Measurements from ENCODE around the gene ZNF469. TPM values are rescaled to one million over a fixed set of nuclear protein-coding genes. Genes with fewer than 3 reads are reported as not detected.

The ZNF469 gene
- polyA plus RNA-seq, 3 donors, result 0.02 to 0.16 (median 0.10) TPM

DNA sequence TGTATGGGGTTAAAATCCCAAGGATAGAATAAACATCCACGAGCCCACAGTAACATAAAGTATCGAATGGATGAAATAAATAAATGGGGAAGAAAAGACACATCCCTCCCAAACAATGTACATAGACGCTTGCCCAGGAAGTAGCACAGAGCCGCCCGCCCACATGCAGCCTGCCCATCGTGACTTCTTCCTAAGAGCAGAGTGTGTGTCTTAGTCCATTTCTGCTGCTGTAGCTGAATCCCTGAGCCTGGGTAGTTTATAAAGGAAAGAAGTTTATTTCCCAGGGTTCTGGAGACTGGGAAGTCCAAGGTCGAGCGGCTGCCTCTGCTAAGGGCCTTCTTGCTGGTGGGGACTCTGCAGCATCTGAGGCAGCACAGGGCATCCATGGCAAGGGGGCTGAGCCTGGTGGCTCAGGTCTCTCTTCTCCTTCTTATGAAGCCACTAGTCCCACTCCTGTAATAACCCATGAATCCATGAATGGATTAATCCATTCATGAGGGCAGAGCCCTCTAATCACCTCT is 39.4 kb upstream of the ZNF469 start:
- no peaks in the 10 kb centered on the region for H3K27me3 ChIP-seq (ENCODE audit: control insufficient read depth in 2 of 2, insufficient read depth in 2 of 2, low read length in 2 of 2)
- no peaks in the 10 kb centered on the region for H3K4me1 ChIP-seq (ENCODE audit: control insufficient read depth in 1 of 2, insufficient read depth in 2 of 2, low read length in 2 of 2)
- no peak overlapping the region for H3K4me3 ChIP-seq (replicated peaks in 1 of 3; ENCODE audit: low read depth in 2 of 3, low read length in 3 of 3)
- no peaks in the 10 kb centered on the region for H4K20me1 ChIP-seq (ENCODE audit: insufficient read depth, low read length)
- no peak overlapping the region for H3K4me2 ChIP-seq (replicated peaks; ENCODE audit: extremely low read depth, low read length, poor library complexity, severe bottlenecking)
- Mint-ChIP-seq H3K27me3 (ENCODE audit: low read depth in 3 of 3) (peaks cover 0 to 7% (median 5%) of the 10 kb centered on the region in 3 donors), H3K4me1 (peaks cover 3% of the 10 kb centered on the region), H3K9me3 (peaks cover 0 to 10% (median 5%) of the 10 kb centered on the region in 7 donors), H3K36me3 (no peaks in the 10 kb centered on the region), H3K27ac (no peak overlapping the region), H3K4me3 (no peak overlapping the region)
- intact Hi-C loops (cut with micrococcal nuclease), result no loop called here
- TF ChIP-seq, protein P1, sequence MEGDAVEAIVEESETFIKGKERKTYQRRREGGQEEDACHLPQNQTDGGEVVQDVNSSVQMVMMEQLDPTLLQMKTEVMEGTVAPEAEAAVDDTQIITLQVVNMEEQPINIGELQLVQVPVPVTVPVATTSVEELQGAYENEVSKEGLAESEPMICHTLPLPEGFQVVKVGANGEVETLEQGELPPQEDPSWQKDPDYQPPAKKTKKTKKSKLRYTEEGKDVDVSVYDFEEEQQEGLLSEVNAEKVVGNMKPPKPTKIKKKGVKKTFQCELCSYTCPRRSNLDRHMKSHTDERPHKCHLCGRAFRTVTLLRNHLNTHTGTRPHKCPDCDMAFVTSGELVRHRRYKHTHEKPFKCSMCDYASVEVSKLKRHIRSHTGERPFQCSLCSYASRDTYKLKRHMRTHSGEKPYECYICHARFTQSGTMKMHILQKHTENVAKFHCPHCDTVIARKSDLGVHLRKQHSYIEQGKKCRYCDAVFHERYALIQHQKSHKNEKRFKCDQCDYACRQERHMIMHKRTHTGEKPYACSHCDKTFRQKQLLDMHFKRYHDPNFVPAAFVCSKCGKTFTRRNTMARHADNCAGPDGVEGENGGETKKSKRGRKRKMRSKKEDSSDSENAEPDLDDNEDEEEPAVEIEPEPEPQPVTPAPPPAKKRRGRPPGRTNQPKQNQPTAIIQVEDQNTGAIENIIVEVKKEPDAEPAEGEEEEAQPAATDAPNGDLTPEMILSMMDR (IDR thresholded peaks at IDR 0.05), result no peak
- no peak for DNase-seq
- no peaks in the 10 kb centered on the region for H3K36me3 ChIP-seq (replicated peaks in 1 of 2; ENCODE audit: control insufficient read depth in 1 of 2, insufficient read depth in 2 of 2, low read length in 2 of 2)
- no peak overlapping the region for H3K27ac ChIP-seq (ENCODE audit: low read depth in 1 of 2, low read length in 2 of 2)
- no peak overlapping the region for H3K9ac ChIP-seq (ENCODE audit: insufficient read depth, low read length, poor library complexity, severe bottlenecking)
- H3K79me2 ChIP-seq (ENCODE audit: insufficient read depth, low read length), result no peaks in the 10 kb centered on the region
- no peak overlapping the region for H2AFZ ChIP-seq (ENCODE audit: insufficient read depth, low read depth, low read length, poor library complexity, severe bottlenecking)
- 94% methylated on average over 3 of the region's 8 CpGs for WGBS (ENCODE audit: insufficient coverage)
- H3K9me3 ChIP-seq (replicated peaks in 1 of 2; ENCODE audit: control insufficient read depth in 1 of 2, insufficient read depth in 1 of 2, low read length in 2 of 2), result peaks cover 0 to 11% of the 10 kb centered on the region in 2 donors

DNA sequence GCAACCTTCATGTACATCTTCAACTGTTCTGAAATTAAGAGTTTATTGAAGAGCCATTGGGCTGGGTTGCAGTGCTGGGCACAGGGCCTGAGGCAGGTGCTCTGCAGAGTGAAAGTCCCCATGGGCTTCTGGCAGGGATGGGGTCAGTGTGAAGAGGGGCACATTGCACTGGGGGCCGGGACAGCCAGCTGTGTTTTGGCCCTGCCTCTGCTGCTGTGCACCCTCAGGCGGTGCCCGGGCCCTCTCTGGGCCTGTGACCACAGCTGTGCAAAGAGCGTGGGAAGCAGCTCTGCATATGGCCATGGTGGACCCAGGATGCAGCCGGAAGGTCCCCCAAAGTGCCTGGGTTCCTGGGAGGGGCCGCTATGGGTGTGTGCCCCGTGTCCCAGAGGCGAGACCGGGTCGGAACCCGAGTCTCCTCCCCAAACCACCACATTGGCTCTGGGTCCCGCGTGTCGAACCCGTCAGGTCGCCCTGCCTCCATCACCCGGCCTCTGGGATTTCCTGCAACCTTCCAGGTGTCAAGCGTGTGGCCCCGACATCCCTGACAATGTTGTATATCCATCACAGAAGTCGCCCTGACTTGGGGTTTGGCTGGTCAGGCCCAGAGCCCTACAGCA is 38.2 kb upstream of the ZNF469 start:
- Histone ChIP-seq H2AFZ (ENCODE audit: insufficient read depth, low read depth, low read length, poor library complexity, severe bottlenecking) (no peak overlapping the region), H3K36me3 (replicated peaks in 1 of 2; ENCODE audit: control insufficient read depth in 1 of 2, insufficient read depth in 2 of 2, low read length in 2 of 2) (no peaks in the 10 kb centered on the region), H3K4me1 (ENCODE audit: control insufficient read depth in 1 of 2, insufficient read depth in 2 of 2, low read length in 2 of 2) (no peaks in the 10 kb centered on the region), H3K9ac (ENCODE audit: insufficient read depth, low read length, poor library complexity, severe bottlenecking) (no peak overlapping the region), H3K9me3 (replicated peaks in 1 of 2; ENCODE audit: control insufficient read depth in 1 of 2, insufficient read depth in 1 of 2, low read length in 2 of 2) (peaks cover 0 to 11% of the 10 kb centered on the region in 2 donors), H3K79me2 (ENCODE audit: insufficient read depth, low read length) (no peaks in the 10 kb centered on the region), H3K4me2 (replicated peaks; ENCODE audit: extremely low read depth, low read length, poor library complexity, severe bottlenecking) (no peak overlapping the region), H3K27ac (ENCODE audit: low read depth in 1 of 2, low read length in 2 of 2) (no peak overlapping the region), H4K20me1 (ENCODE audit: insufficient read depth, low read length) (no peaks in the 10 kb centered on the region), H3K4me3 (replicated peaks in 1 of 3; ENCODE audit: low read depth in 2 of 3, low read length in 3 of 3) (no peak overlapping the region), H3K27me3 (ENCODE audit: control insufficient read depth in 2 of 2, insufficient read depth in 2 of 2, low read length in 2 of 2) (no peaks in the 10 kb centered on the region)
- H3K27me3 Mint-ChIP-seq (ENCODE audit: low read depth in 3 of 3), result peaks cover 0 to 7% (median 7%) of the 10 kb centered on the region in 3 donors
- peaks cover 0 to 10% (median 8%) of the 10 kb centered on the region in 7 donors for H3K9me3 Mint-ChIP-seq
- DNase-seq, result no peak
- intact Hi-C loops (cut with micrococcal nuclease), result no loop called here
- peaks cover 3% of the 10 kb centered on the region for H3K4me1 Mint-ChIP-seq
- no peak overlapping the region for H3K27ac Mint-ChIP-seq
- H3K36me3 Mint-ChIP-seq, result no peaks in the 10 kb centered on the region
- WGBS (ENCODE audit: insufficient coverage), result 97% methylated on average over 14 of the region's 20 CpGs
- TF ChIP-seq, protein P1 (IDR thresholded peaks at IDR 0.05), result no peak
- no peak overlapping the region for H3K4me3 Mint-ChIP-seq

Data from CD14-positive monocyte (primary cell).